ENCODE data around the gene NFIB. TPM values are rescaled to one million over a fixed set of nuclear protein-coding genes. Genes with fewer than 3 reads are reported as not detected.

NFIB gene
- total and polyA plus RNA-seq, 2 of the 8 experiments (the other 6 are each of a cell fraction or from before 2014, with no cell fraction given), result 2.6 to 13.1 TPM

GRCh38 chr9:14139287-14139686, 174.7 kb downstream of the NFIB start (continued):
- no peak for TF ChIP-seq SP1 (IDR thresholded peaks at IDR 0.05; ENCODE audit: low read depth, low read length)
